CD4-positive, alpha-beta T cell treated with Interferon gamma for 1 hour (primary cell): Measurements from ENCODE around the gene SLC31A1.
"Not testable (repeated sequence)": the region's sequence is repeated elsewhere in the genome, so short reads cannot be mapped to it uniquely, and the experiment has no call there.

Source experiments
- DNase-seq: peaks from one replicate; pipeline ENCODE4 v3.0.0-alpha.2; 2020

Gene SLC31A1

DNA sequence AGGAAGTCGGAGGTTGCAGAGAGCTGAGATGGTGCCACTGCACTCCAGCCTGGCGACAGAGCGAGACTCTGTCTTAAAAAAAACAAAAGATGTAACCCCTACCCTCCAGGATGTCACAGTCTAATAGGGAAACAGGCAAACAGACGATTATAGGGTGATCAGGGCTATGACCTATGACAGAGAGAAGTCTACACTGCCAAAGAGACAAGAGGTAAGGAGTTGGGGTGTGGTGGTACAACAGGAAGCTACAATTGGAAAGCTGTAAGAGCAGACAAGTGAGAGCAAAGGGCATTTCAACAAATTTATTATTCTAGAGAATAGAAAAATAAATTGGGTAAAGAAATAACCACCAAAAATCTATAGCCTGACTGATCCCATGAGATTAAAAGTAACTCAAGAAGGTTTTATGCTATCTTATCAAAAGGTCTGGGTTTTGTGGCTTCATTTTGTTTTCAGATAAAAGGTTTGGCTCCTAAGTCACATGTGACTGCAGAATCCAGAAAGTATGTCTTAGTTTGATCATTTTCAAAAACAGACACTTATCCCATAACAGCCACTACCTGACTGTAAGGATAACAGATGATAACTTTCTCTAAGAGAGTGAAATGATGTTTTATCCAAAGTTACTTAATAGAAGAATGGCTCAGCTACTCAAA is 46.7 kb downstream of the SLC31A1 start:
- DNase-seq: no peak

DNA sequence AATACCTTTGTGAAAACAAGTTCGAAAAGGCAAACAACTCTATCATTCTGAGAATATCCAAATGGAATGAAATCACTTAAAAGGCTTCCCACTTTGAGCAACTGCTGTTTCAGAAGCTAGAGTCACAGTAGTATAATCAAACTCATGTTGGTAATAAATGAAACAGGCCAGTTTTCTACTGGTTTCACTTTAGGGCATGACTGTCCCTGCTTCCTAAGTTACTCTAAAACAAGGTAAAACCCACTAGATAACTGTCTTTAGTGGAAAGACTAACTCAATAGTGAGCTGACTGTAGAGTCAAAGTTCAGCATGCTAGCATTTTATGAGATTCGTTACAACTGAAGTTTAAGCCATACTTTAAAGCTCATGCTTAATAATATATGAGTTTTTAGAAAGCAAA is 48.0 kb downstream of the SLC31A1 start:
- no peak for DNase-seq

DNA sequence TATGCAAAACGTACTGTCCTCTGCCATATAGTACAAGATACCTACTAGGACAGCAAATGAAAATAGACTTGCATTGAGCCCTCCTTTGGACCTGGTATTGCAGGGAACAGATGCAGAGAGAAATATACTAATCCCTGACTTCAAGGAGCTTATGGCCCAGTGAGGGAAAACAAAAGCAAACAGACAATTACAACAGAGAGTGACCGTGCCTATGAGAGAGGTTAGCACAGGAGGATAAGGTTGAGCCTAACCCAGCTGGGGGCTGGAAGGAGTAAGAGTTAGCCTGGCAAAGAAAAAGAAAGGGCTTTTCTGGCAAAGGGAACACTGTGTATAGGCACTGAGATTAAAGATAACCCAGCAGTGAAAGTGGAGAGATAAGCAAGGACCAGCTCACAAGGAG is 48.5 kb downstream of the SLC31A1 start:
- DNase-seq: no peak

DNA sequence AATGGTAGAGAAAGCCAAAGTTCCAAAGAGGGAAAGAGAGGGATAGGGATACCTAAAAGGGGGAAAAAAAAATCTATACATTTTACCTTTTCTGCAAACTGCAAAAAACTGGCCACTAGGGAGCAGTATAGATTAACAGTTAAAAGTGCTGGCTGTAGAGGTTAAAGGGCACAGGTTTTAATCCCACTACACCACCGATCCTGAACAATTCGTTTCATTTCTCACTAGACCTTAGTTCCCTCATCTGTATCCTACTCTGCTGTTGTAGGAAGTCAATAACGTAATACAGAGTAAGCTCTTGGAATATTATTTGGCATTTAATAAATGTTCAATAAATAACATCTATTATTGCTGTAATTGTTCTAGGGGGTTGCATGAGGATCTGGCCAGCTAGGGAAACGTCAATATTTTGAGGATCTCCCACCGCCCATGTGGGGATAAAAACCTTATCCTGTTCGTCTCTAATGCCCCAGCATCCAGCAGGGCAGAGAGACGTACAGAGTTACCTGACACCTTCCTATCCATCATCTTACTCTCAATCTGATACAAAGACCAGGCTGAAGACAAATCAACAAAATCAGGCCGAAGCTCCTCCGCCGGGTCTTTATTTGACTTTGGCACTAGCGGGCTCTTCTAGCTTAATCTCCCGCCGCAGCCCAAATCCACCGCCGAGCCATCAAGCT is 53.3 kb downstream of the SLC31A1 start:
- DNase-seq: no peak

- DNase-seq: peak; percentile 95
These were observed 54.1 kb downstream of the SLC31A1 start, which contains the start of the genes CDC26 and PRPF4 for GRCh38 chr9:113275157-113276131. Gene CDC26 (minus strand): TSS chr9:113275572. CDS start chr9:113272507, 3,065 bp downstream. Gene PRPF4 (plus strand): TSS chr9:113275658. CDS start chr9:113275744, 86 bp downstream.

- DNase-seq: no peak
These were observed 57.5 kb downstream of the SLC31A1 start for GRCh38 chr9:113278840-113279239.

GRCh38 chr9:113281356-113281755 is 60.0 kb downstream of the SLC31A1 start:
- DNase-seq: no peak

DNA sequence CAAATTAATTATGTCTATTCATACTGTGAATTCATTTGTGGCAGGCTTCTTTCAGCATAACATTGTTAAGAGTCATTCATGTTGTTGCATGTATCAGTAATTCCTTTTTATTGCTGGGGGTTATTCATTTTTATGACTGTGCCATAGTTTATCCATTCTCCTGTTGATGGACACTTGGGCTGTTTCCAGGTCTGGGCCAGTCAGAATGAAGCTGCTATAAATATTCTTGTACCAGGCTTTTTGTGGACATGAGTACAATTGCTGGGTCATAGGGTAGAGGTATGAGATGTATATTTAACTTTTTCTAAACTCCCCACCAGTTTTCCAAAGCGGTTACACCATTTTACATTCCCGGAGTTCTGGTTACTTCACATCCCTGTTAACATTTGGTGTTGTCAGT is 67.7 kb downstream of the SLC31A1 start:
- DNase-seq: no peak

GRCh38 chr9:113290052-113290607 is 68.8 kb downstream of the SLC31A1 start:
- no peak for DNase-seq

DNA sequence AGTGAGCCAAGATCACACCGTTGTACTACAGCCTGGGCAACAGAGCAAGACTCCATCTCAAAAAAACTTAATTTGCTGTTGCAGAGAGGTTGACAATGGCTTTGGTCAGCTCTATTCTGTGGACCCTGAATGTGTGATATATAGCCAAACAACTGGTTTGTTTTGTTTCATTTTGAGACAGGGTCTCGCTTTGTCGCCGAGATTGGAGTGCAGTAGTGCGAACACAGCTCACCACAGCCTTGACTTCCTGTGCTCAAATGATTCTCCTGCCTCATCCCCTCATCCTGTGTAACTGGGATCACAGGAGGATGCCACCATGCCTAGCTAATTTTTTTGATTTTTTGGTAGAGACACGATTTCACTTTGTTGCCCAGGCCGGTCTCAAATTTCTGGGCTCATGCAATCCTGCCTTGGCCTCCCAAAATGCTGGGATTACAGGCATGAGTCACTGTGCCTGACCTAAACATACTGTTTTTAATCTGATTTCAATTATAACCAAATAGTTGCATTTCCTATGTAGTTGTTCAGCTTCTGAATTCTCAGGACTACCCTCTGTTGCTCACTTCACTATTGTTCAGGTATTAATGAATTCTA is 72.0 kb downstream of the SLC31A1 start:
- DNase-seq: no peak

GRCh38 chr9:113296247-113296646 is 74.9 kb downstream of the SLC31A1 start:
- DNase-seq: not testable (repeated sequence)

GRCh38 chr9:113296796-113297558 is 75.6 kb downstream of the SLC31A1 start:
- no peak for DNase-seq

GRCh38 chr9:113298311-113298710 is 77.0 kb downstream of the SLC31A1 start:
- DNase-seq: no peak

DNA sequence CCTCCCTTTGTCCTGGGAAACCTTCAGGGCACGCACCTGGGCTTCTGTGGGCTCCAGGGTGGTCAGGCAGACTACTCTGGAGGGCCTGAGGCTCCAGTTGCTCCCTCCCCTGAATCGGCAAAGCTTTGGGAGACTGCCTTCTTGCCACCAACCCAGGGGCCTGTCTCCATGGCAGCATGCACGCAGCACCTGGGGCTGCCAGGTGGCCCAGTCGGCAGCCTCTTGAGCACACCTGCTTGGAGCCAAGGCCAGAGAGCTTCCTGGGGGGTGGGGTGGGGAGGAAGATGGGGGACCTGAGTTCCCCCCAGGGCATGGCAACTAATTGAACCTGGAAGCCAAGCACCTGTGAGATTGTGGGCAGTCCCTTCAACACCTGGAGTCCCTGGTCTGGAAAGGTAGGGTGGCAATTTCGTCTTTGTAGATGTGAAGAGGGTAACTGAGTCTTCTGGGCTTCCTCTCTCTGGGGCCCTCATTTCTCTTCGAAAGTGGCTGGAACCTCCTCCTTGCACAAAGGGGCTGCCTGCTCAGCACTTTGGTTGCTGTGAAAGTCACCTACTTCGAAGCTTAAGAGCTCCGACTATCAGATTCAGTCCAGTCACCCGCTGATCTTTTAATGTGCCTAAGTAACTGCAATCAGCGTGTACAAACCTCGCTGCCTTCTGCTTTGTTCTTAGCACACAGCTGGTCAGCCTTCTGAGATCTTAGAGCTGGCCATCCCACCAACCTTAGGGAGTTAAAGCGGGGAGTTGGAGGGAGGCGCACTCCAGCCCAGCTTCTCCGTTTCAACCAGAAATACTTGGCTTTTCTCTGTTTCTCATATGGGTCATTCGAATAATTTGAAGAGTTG is 77.8 kb downstream of the SLC31A1 start:
- no peak for DNase-seq

- DNase-seq: no peak
These were observed 78.5 kb downstream of the SLC31A1 start for GRCh38 chr9:113299800-113300292.

DNA sequence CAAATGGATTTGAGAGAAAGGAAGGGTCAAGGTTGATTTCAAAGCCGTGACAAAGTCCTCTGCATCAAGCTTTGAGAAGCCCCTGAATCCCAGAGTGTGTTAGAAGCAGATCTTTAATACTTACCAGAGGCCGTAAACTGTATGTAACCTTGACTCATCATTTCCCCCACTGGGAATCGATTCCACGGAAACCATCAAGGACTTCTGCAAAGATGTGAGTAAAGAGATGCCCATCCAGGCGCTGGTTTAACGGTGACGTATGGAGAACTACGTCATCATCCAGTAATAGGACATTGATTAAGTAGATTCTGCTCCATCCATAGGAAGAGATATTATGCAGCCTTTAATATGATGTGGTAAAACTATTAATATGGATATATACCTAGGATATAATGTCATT is 80.2 kb downstream of the SLC31A1 start:
- no peak for DNase-seq

GRCh38 chr9:113302792-113303418 is 81.6 kb downstream of the SLC31A1 start, which contains the start of gene RNF183:
Gene RNF183 (minus strand): TSS chr9:113303376. CDS start chr9:113298184, 5,192 bp downstream.
- no peak for DNase-seq

- DNase-seq: no peak
These were observed 85.2 kb downstream of the SLC31A1 start for GRCh38 chr9:113306566-113306965.

DNA sequence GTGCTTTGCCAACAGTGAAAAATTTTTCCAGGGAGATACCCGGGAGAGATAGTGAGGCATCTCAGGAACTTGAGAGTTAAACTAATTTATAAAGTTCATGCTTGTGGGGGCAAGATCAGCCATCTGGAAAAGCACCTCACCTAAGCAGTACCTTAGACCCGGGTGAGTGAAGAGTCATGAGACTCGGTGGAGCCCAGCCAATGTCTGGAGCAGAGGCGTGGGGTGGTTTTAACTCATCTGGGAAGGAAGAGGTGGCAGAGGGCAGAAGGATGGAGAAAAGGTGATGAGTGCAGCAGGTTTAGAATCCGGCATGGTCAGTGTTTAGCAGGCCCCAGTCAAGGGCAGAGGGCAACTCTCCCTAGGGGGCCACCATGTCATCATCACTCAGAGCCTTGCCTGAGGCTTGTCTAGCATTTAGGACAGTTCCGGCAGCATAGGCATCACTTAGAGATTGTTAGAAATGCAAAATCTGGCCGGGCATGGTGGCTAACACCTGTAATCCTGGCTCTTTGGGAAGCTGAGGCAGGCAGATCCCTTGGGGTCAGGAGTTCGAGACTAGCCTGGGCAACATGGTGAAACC is 86.1 kb downstream of the SLC31A1 start:
- DNase-seq: no peak
